HG03025 (cell line): ENCODE data around the gene BACH2.
"Not testable (repeated sequence)": the region's sequence is repeated elsewhere in the genome, so short reads cannot be mapped to it uniquely, and the experiment has no call there.

Experiments
- ATAC-seq: cut with Tn5 transposase; IDR thresholded peaks from one replicate; pipeline ENCODE4 v1.9.1; 2021; ENCODE audit warnings: mild to moderate bottlenecking, moderate library complexity; ENCODE audit not compliant: unreplicated experiment, low FRiP score

BACH2 gene

DNA sequence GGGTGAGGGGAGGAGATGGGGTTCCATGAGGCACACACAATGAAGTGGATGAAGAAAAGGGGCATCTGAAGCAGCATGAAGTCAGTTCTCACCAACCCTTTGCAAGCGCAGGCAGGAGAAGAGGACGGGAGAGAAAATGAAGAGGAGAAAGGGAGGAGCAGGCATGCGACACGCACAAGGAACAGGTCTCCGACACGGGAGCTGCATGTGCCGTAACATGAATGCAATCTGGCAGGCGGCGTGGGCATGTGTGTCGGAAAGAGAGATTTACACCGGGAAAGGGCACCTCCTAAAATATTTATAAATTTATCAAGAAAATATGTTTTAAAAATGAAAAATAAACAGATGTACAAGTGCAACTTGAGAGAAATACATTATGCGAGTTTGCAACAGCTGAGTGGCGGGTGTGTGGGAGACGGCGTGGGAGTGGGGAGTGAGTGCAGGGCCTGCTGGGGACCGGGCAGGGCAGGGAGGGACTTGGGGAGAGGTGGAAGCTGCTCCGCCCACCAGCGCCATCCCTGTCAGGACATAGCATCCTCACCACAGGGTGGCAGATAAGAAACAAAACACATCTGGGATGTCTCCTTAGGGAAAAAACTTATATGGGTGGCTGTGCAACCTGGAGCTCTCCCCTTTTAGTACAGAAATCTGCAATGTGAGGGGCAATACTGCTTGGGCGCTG, 361.8 kb downstream of the BACH2 start:
- ATAC-seq: no peak

DNA sequence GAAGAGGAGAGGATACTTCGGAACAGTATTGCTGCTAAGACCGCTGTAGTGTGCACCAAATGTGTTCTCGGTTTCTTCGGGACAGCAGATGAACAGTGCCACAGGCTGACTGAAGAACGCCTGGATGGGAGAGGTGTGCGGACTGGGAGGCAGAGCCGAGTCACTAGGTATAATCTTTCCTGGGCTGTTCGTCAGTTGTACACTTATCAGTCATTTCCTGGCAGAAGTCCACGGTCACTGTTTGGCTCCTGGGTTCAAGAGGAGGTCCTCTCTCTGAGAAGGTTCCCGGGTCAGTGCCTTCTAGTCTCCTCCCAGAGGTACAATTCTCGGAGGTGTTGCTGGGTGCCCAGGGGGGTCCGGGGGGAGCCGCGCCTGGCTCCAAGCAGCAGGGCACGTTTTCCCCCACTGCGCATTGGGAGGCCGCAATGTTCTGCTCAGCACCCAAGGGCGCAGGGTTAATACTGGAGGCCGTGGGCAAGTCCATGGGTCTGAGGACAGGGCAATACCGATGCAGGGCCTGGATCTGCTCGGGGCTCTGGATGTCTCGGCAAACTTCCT, 364.3 kb downstream of the BACH2 start:
- ATAC-seq: no peak

GRCh38 chr6:89930789-89931188, 365.9 kb downstream of the BACH2 start:
- no peak for ATAC-seq

DNA sequence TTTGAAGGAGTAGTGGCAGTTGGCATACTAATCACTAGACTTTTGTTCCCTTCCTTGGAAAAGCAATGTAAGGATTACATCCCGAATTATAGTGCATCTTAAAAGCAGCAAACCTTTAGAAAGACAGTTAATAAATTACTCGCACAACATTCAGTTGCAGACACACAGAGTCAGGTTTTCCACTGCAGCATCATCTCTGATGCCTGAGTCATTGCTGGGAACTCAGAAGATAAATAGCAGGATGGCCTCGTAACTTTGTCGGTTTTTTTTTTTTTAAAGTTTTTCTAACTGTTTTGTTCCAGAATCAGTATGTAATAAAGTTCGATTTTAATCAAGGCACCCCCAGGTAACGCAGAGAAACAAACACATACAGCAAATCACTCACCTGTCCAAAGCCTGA, 368.0 kb downstream of the BACH2 start:
- no peak for ATAC-seq

DNA sequence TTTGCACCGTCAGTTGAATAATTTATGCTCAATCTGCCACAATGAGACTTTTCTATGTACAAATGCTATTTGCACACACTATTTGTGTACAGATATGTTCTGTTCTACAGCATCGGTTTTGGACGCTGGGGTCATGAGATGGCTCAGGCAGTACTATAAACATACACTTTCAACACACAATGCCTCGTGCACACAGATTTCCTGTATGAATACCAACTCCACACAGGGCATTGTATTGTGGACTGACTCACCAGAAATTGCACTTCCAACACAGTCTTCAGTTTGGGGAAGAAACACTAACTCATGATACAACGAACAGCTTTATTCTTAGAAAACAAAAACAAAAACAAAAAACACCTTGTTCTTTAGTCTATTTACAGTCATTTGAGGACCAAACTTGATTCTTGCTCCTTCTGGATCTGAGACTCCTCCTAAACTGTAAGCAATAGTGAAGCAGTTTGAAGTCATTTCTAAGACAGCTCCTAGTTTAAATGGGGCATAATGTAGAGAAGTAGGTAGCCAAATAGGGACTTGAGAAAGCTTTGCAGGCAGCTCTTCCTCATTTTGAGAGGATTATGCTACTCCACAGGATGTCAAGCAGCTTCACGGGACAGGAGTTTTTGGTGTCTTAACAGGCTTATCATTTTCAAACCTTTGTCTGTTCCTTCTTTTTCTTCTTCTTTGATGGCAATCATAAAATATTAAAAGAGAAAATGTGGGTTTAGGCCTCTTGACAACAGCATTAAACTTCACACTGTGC, 368.7 kb downstream of the BACH2 start:
- ATAC-seq: no peak

DNA sequence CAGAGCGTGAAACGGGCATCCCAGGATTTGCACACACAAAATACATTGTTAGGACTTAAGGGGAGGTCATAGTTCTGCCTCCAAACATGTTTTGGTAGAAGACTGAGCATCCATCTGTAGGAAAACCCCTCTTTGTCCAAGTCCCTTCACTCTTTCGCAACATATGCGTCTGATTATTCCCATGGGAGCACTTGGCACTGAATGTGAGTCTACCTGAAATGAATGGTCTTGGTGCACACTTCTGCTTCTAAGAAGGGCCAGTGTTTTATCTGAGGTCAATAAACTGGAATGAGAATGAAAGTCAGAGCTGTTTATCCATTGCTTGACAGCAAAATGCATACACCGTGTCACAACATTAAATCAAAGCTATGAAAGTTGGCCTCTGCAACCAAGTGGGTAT, 369.4 kb downstream of the BACH2 start:
- no peak for ATAC-seq

GRCh38 chr6:89925826-89926225, 370.8 kb downstream of the BACH2 start:
- no peak for ATAC-seq

DNA sequence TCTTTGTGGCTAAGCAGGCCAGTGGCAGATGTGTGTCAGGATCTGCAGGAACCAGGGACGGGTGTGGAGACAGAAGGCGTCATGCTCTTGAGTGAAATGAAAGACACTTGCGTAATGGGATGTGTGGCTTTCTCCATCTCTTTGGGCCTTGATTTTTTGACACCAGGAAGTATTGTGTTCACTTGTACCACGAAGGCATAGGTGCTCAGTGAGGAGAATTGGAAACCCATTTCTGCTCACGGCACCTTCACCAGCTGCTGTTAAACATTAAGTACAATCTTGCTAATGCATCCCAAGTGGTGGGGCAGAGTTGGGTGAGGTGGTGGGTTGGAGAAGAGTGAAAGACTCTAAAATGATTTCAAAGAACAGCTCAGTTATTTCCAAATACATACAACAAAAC, 372.4 kb downstream of the BACH2 start:
- no peak for ATAC-seq

DNA sequence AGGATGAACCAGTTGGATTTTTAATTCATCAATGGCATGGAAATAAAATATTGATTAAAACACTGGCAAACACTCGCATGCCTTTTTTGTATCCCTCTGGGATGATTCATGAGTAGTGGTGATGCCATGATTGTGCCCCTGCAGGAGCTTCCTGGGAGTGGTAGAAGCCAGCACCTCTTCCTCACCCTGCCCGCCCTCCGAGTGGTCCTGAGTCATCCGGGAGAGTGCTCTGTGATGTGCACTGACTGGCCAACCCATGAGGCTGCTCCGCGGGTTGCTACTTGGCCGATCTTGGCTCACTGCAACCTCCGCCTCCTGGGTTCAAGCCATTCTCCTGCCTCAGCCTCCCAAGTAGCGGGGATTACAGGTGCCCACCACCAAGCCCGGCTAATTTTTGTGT, 375.0 kb downstream of the BACH2 start:
- no peak for ATAC-seq

DNA sequence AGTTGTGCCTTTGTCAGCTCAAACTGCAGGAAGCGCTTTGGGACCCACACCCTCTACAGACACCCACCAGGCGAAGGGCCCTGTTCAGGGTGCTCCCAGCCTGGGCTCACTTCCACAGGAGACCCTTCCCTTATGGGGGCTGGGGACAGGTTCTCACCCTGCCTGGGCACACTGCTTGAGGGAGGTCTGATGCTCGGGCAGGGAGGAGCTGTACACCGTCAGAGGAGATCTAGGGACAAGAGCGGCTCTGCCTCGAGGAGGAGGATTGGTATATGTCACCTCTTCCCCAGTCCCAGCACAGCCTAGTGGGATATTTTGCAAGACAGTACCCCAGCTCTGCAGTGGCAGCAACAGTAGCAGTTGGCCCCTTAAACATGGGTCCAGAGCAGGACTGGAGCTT, 375.4 kb downstream of the BACH2 start:
- no peak for ATAC-seq

DNA sequence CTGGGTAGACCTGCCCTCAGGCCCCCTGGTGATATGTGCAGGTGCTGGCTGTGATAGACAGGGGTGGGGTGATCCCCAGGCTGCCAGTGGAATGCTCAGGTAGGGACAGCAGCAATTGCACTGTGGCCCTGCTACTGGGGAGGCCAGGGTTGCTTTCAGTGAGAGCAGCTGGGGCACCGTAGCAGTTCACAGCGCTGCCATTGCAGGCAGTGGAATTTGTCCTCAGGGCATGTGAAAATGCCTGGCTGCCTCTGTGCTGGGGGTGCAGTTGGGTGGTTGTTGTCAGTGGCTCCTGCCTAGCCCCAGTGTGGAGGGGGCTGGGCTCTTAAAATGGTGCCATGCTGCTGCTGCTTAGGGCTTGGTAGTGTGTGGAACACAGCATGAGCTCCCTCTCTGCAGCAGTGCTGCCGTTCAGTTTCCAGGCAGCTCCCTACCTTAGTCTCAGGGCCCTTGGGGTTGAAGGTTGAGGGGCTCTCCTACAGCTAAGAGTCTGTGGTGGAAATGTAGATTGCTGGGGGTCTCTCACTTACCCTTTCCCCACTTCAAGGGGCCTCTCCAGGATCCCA, 378.8 kb downstream of the BACH2 start:
- no peak for ATAC-seq

GRCh38 chr6:89917216-89917615, 379.4 kb downstream of the BACH2 start:
- ATAC-seq: no peak

DNA sequence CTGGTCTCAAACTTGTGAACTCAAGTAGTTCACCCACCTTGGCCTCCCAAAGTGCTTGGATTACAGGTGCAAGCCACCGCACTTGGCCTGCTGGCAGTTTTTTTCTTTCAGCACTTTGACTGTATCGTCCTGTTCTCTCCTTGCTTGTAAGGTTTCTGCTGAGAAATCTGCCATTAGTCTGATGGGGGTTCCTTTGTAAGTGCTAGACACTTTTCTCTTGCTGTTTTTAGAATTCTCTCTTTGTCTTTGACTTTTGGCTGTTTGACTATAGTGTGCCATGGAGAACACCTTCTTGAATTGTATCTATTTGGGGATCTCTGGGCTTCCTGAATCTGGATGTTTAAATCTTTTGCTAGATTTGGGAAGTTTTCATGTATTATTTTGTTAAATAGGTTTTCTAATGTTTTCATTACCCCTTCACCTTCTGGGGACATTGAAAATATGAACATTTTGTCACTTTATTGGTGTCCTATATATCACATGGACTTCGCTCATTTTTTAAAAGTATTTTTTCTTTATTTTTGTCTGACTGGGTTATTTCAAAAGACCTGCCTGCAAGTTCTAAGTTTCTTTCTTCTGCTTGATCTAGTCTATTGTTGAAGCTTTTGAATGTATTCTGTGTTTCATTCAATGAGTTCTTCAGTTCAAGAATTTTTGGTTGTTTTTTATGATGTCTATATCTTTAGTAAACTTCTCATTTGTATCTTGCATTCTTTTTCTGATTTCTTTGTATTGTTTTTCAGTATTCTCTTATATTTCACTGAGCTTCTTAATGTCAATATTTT, 380.3 kb downstream of the BACH2 start:
- ATAC-seq: no peak

GRCh38 chr6:89910902-89911240, 385.8 kb downstream of the BACH2 start:
- ATAC-seq: no peak

GRCh38 chr6:89910001-89910901, 386.4 kb downstream of the BACH2 start:
- ATAC-seq: not testable (repeated sequence)

GRCh38 chr6:89895276-89895874, 401.3 kb downstream of the BACH2 start:
- no peak for ATAC-seq

DNA sequence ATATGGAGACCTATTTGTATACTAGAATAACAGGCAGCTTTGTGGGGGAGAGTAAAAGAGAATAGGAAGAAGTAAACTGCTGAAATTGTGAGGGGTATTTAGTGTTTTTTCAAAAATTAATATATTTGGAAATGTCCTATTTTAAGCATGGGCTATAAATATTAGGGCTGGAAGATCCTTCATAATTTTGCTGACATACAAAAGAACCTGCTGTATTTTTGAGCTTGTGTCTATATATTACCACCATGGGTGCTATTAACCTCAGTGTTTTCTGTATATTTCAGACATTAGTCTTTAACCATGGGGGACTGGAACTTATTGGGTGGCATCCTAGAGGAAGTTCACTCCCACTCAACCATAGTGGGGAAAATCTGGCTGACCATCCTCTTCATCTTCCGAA, 402.5 kb downstream of the BACH2 start, which contains the start of gene GJA10:
Gene GJA10, plus strand, starts transcription at position 301 of the 400 bp plus-strand sequence. Its CDS starts 0 bp downstream, at position 301.
- no peak for ATAC-seq

DNA sequence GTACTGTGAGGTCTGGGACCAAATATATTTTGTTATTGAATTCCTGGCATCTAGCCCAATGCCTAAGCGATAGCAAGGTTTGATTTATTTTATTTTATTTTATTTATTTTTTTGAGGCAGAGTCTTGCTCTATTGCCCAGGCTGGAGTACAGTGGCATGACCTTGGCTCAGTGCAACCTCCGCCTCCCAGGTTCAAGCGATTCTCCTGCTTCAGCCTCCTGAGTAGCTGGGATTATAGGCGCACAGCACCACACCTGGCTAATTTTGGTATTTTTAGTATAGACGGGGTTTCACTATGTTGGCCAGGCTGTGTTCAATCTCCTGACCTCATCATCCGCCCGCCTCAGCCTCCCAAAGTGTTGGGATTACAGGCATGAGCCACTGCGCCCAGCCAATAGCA, 404.1 kb downstream of the BACH2 start:
- not testable (repeated sequence) for ATAC-seq

GRCh38 chr6:89890845-89891528, 405.7 kb downstream of the BACH2 start:
- not testable (repeated sequence) for ATAC-seq
